T-cell (primary cell): Measurements from ENCODE around the gene PPARGC1A. TPM values are rescaled to one million over a fixed set of nuclear protein-coding genes. Genes with fewer than 3 reads are reported as not detected.

Experiments used
- ATAC-seq, 4 experiments: fragments of 200-7000 bp in 3 of 4; fragments of 150-1000 bp in 1 of 4; cut with Tn5 transposase; replicated peaks in 1 of 4; 1 replicate in 3 of 4; 2 replicates in 1 of 4; pipeline ENCODE4 v1.10.0; 2021; ENCODE audit warnings: moderate library complexity in 3 of 4, mild to moderate bottlenecking in 2 of 4, moderate number of reproducible peaks in 1 of 4
- CTCF ChIA-PET, 2 donors: fragments of 300-600 bp; sonication (Branson Sonifier 250); formaldehyde crosslinking; loops; one replicate each; lab custom pipeline; 2022; ENCODE audit warnings: antibody characterized with exemption in 2 of 2; lab: Charles Lee
- POLR2A ChIA-PET, 2 donors: fragments of 300-600 bp; sonication (Branson Sonifier 250); formaldehyde crosslinking; loops; one replicate each; lab custom pipeline; 2022; ENCODE audit warnings: antibody characterized with exemption in 2 of 2; lab: Charles Lee
- DNase-seq, 35 experiments: peaks; one replicate each; pipeline versions ENCODE4 v3.0.0 to v3.0.0-alpha.2; 2013 to 2023
- H3K27ac ChIP-seq: one replicate; pipeline ENCODE4 v1.5.1; 2013; ENCODE audit warnings: low read length
- H3K27me3 ChIP-seq, 2 experiments: replicated peaks in 1 of 2; 1 replicate in 1 of 2; 2 replicates in 1 of 2; pipeline versions ENCODE4 v1.6.1 to v1.7.0; 2013; ENCODE audit warnings: low read length in 1 of 2, mixed read lengths in 1 of 2; ENCODE audit not compliant: control insufficient read depth in 2 of 2, insufficient read depth in 2 of 2; ENCODE audit errors: extremely low read depth in 1 of 2
- H3K36me3 ChIP-seq, 2 donors: 1 replicate in 1 of 2; 2 replicates in 1 of 2; pipeline versions ENCODE4 v1.6.1 to v1.7.0; 2013; ENCODE audit warnings: low read length in 1 of 2; ENCODE audit not compliant: control insufficient read depth in 2 of 2, insufficient read depth in 1 of 2; ENCODE audit errors: extremely low read depth in 1 of 2
- H3K4me1 ChIP-seq, 2 experiments: 1 replicate in 1 of 2; 2 replicates in 1 of 2; pipeline versions ENCODE4 v1.6.1 to v1.7.0; 2013; ENCODE audit warnings: low read length in 2 of 2, mixed read lengths in 1 of 2; ENCODE audit not compliant: insufficient read depth in 2 of 2, control insufficient read depth in 1 of 2; ENCODE audit errors: extremely low read depth in 1 of 2
- H3K4me3 ChIP-seq, 2 donors: 1 replicate in 1 of 2; 2 replicates in 1 of 2; pipeline versions ENCODE4 v1.5.1 to v1.7.0; 2013; ENCODE audit warnings: mild to moderate bottlenecking in 2 of 2, low read length in 1 of 2, moderate library complexity in 1 of 2; ENCODE audit not compliant: control insufficient read depth in 1 of 2; ENCODE audit errors: extremely low read depth in 1 of 2
- H3K9me3 ChIP-seq: 2 replicates; pipeline ENCODE4 v1.7.0; 2013
- H3K27ac Mint-ChIP-seq, 2 donors: one replicate each; pipeline ENCODE4 v1.8.0; 2020 to 2021; ENCODE audit warnings: mild to moderate bottlenecking in 2 of 2, mixed read lengths in 2 of 2
- H3K27me3 Mint-ChIP-seq, 2 donors: one replicate each; pipeline ENCODE4 v1.8.0; 2021 to 2022; ENCODE audit warnings: mixed read lengths in 2 of 2
- H3K36me3 Mint-ChIP-seq: one replicate; pipeline ENCODE4 v1.8.0; 2021; ENCODE audit warnings: mixed read lengths
- H3K4me1 Mint-ChIP-seq, 3 donors: one replicate each; pipeline ENCODE4 v1.8.0; 2020 to 2022; ENCODE audit warnings: mixed read lengths in 3 of 3, mild to moderate bottlenecking in 1 of 3
- H3K4me3 Mint-ChIP-seq, 3 donors: one replicate each; pipeline ENCODE4 v1.8.0; 2020 to 2022; ENCODE audit warnings: mild to moderate bottlenecking in 3 of 3, mixed read lengths in 3 of 3, moderate library complexity in 3 of 3
- H3K9me3 Mint-ChIP-seq, 3 donors: one replicate each; pipeline ENCODE4 v1.8.0; 2020 to 2022; ENCODE audit warnings: mixed read lengths in 3 of 3
- WGBS: methylation state at CpG from one replicate; pipeline ENCODE4 v1.1.5; 2013; ENCODE audit warnings: missing lambda C conversion rate; ENCODE audit not compliant: insufficient coverage; 5-methylcytosine and 5-hydroxymethylcytosine counted together
- total RNA-seq, 35 experiments: library from RNA in 6 of 35; stranded (reverse) in 6 of 35; fragments of 120-200 nt in 1 of 35; gene quantifications; one replicate each; pipeline versions ENCODE4 v1.2.1 to v1.2.4 and lab custom pipeline; 2013 to 2026

Gene PPARGC1A
- total RNA-seq, 5 donors from 2014 or later (not counting 1 experiment from before 2014, with no cell fraction given) = not detected

DNA sequence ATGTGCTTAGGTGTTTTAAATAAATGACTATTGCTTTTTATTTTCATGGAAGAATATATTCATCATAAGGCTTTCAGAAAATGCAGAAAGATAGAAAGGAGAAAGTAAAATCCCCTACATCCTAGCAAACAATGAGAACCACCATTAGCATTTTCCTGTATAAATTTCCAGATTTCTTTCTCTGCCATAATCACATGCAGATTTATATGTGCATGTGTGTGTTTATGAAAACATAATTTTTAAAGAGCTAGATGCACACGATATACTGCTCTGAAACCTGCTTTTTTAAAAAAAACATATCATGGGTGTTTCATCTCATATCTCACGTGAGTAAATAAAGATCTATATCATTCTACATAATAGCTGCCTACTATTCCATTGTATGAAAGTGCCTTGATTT lies 26.4 kb upstream of the PPARGC1A start:
- ATAC-seq (no peak), DNase-seq (no peak)
- Histone ChIP-seq H3K27ac (no peak overlapping the region), H3K4me1 (no peaks in the 10 kb centered on the region), H3K9me3 (no peaks in the 10 kb centered on the region), H3K27me3 (no peaks in the 10 kb centered on the region), H3K36me3 (no peaks in the 10 kb centered on the region), H3K4me3 (no peak overlapping the region)
- H3K27me3 Mint-ChIP-seq = no peaks in the 10 kb centered on the region
- no peaks in the 10 kb centered on the region for H3K4me1 Mint-ChIP-seq
- no peak overlapping the region for H3K4me3 Mint-ChIP-seq
- ChIA-PET CTCF (no interaction called here), POLR2A (no interaction called here)
- no peaks in the 10 kb centered on the region for H3K36me3 Mint-ChIP-seq
- WGBS = no CpG with 5 or more reads among the region's 2 CpGs
- no peaks in the 10 kb centered on the region for H3K9me3 Mint-ChIP-seq
- no peak overlapping the region for H3K27ac Mint-ChIP-seq

DNA sequence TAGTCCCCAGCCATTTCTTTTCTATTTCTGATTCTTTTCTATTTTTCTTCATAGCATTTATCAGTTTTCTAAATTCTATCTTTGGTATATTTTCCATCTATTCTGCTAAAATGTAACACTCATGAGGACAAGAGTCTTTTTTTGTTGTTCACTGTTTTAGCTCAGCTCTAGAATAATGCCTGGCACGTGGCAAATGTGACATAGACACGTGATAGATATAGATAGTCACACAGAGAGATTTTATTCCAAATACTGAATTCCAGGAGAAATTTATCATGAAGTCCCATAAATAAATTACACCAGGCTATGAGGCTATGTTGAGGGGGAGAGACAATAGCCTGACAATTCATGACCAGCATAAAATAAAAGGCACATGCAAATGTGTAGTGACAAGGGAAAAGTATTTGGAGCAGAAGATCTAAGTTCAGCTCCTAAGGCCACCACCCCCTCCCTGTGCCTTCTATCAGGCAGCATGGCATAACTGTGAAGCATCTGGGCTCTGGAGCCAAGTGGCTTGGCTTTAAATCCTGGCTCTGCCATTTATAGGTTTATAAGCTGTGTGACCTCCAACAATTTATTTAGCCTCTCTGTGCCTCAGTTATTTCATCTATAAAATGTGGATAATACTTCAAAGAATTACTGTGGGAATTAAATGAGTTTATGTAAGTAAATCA lies 25.7 kb upstream of the PPARGC1A start:
- ChIA-PET POLR2A (no interaction called here), CTCF (no interaction called here)
- no peak for DNase-seq
- Mint-ChIP-seq H3K9me3 (no peaks in the 10 kb centered on the region), H3K4me3 (no peak overlapping the region), H3K27me3 (no peaks in the 10 kb centered on the region), H3K27ac (no peak overlapping the region), H3K4me1 (no peaks in the 10 kb centered on the region), H3K36me3 (no peaks in the 10 kb centered on the region)
- Histone ChIP-seq H3K4me3 (no peak overlapping the region), H3K27me3 (no peaks in the 10 kb centered on the region), H3K36me3 (no peaks in the 10 kb centered on the region), H3K9me3 (no peaks in the 10 kb centered on the region), H3K4me1 (no peaks in the 10 kb centered on the region), H3K27ac (no peak overlapping the region)
- WGBS = no CpG with 5 or more reads among the region's 2 CpGs
- no peak for ATAC-seq

DNA sequence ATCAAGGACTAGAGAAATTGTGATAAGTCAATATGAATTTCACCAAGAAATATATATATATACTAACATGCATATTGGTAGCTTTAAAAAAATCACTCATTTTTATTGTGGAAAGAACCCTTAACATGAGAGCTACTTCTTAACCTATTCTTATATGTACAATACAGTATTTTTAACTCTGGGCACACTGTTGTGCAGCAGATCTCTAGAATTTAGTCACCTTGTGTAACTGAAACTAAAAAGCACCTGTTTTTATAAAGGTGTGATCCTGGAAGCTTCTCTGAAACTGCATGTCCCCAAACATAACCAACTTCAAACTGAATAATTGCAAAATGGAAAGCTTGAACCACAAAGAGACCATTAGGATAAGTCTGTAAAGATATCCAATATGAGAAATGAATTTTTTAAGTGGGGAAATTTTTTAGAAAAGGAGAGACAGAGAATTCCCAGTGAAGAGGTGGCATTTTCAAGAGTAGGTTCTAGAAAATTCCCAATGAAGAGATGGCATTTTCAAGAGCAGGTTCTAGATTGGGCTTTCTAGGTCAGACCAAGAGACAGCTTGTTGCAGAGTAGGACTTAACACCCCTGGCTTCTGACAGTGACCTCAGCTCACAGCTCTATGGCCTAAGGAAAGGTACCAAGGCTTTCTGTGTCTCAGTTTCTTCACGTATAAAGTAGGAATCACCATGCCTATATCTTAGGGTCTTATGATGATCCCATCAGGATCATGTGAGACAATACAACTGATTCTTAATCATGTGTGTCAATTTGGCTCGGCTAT lies 22.0 kb upstream of the PPARGC1A start:
- no peak for DNase-seq
- H3K4me3 Mint-ChIP-seq = no peak overlapping the region
- Histone ChIP-seq H3K4me1 (no peaks in the 10 kb centered on the region), H3K4me3 (no peak overlapping the region), H3K27me3 (no peaks in the 10 kb centered on the region), H3K36me3 (no peaks in the 10 kb centered on the region), H3K27ac (no peak overlapping the region), H3K9me3 (no peaks in the 10 kb centered on the region)
- no peak overlapping the region for H3K27ac Mint-ChIP-seq
- no peaks in the 10 kb centered on the region for H3K27me3 Mint-ChIP-seq
- POLR2A ChIA-PET = interaction anchor here in 1 of 2 donors (0.7 kb wide), 1 partner anchor 234 kb away, joined by 3 read pairs; no protein-coding TSS in a partner anchor
- peaks cover 0 to 3% (median 0%) of the 10 kb centered on the region in 3 donors for H3K9me3 Mint-ChIP-seq
- WGBS = 92% methylated on average over 1 of the region's 2 CpGs
- H3K4me1 Mint-ChIP-seq = no peaks in the 10 kb centered on the region
- ATAC-seq = no peak
- H3K36me3 Mint-ChIP-seq = no peaks in the 10 kb centered on the region
- CTCF ChIA-PET = no interaction called here

DNA sequence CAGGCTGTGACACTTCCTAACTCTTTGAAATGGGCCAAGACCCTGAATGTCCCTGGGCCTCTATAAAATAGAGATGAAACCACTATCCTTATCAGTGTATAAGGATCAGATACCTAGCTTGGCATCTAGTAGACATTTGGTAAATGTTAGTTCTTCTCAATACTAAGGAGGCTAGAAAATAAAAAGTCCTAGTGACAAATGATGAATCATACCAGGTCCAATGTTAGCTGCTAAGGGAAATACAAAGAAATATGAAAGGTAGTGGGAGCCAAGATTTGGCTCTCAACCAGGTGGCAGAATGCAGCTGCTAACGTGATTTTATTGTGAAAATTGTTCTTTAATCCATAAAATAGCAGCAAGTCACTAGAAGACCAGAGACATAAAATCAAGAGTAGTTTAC lies 19.8 kb upstream of the PPARGC1A start:
- POLR2A ChIA-PET = no interaction called here
- H3K27me3 ChIP-seq = no peaks in the 10 kb centered on the region

DNA sequence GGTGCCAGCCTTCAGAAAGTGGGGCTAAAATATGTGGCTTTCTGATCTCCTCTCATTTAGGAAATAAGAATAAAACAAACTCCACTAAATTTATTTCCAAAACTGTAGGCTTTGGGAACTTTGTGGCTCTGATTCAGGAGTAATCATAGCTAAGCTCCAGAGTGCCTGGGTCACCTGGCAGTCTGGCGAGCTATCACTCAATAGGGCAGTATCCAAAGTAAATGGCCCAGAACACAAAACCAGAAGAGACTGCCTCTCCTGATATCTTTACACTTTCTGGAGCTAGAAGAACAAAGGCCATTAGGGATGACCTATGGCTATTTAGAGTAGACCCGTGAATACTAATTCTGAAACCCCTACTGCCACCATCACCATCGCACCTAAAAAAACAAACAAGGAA lies 17.0 kb upstream of the PPARGC1A start:
- H3K36me3 Mint-ChIP-seq = no peaks in the 10 kb centered on the region
- DNase-seq (no peak), ATAC-seq (no peak)
- H3K36me3 ChIP-seq = no peaks in the 10 kb centered on the region
- H3K4me1 Mint-ChIP-seq = no peaks in the 10 kb centered on the region
- peaks cover 0 to 5% (median 0%) of the 10 kb centered on the region in 3 donors for H3K9me3 Mint-ChIP-seq
- H3K4me3 Mint-ChIP-seq = no peak overlapping the region
- ChIA-PET POLR2A (no interaction called here), CTCF (no interaction called here)
- WGBS = 20% methylated on average over 1 of the region's 3 CpGs
- no peaks in the 10 kb centered on the region for H3K9me3 ChIP-seq
- no peak overlapping the region for H3K27ac ChIP-seq
- no peaks in the 10 kb centered on the region for H3K27me3 Mint-ChIP-seq
- no peak overlapping the region for H3K27ac Mint-ChIP-seq
- no peaks in the 10 kb centered on the region for H3K4me1 ChIP-seq
- H3K27me3 ChIP-seq = no peaks in the 10 kb centered on the region
- H3K4me3 ChIP-seq = no peak overlapping the region

More for the DNA sequence above, 19.8 kb upstream of the PPARGC1A start:
- no peak overlapping the region for H3K27ac ChIP-seq
- CTCF ChIA-PET = no interaction called here
- H3K36me3 ChIP-seq = no peaks in the 10 kb centered on the region
- no peaks in the 10 kb centered on the region for H3K9me3 ChIP-seq
- no peaks in the 10 kb centered on the region for H3K4me1 ChIP-seq
- Mint-ChIP-seq H3K27me3 (no peaks in the 10 kb centered on the region), H3K36me3 (no peaks in the 10 kb centered on the region), H3K9me3 (peaks cover 0 to 5% (median 0%) of the 10 kb centered on the region in 3 donors), H3K4me1 (no peaks in the 10 kb centered on the region), H3K4me3 (no peak overlapping the region), H3K27ac (no peak overlapping the region)
- ATAC-seq (no peak), DNase-seq (no peak)
- H3K4me3 ChIP-seq = no peak overlapping the region
- no CpG with 5 or more reads among the region's 1 CpG for WGBS

DNA sequence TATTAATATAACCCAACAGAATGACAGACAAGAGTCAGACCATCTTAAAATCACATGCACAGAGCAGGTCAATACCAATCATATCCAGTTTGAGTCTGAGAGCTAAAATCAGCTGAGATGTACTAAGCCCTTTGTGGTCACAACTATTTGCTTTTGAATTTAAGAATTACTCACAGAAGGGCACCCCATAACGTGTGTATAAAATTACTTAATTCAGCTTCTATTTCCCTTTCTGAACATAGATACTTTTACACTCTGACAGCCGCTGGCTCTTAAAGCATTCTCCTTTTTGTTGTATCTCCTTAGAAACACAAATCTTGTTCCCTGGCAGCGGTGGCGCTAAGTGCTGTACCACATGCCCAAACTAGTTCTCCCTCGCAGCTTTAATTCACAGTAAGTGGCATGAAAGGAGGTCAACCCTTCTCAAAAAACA lies 14.8 kb upstream of the PPARGC1A start:
- H3K36me3 ChIP-seq = no peaks in the 10 kb centered on the region
- no peaks in the 10 kb centered on the region for H3K4me1 ChIP-seq
- DNase-seq (no peak), ATAC-seq (no peak)
- no peak overlapping the region for H3K27ac ChIP-seq
- Mint-ChIP-seq H3K9me3 (peaks cover 0 to 5% (median 0%) of the 10 kb centered on the region in 3 donors), H3K27me3 (no peaks in the 10 kb centered on the region), H3K4me3 (no peak overlapping the region), H3K36me3 (no peaks in the 10 kb centered on the region), H3K27ac (no peak overlapping the region), H3K4me1 (no peaks in the 10 kb centered on the region)
- CTCF ChIA-PET = no interaction called here
- H3K9me3 ChIP-seq = no peaks in the 10 kb centered on the region
- H3K4me3 ChIP-seq = no peak overlapping the region
- 80% methylated on average over 2 of the region's 5 CpGs for WGBS
- POLR2A ChIA-PET = no interaction called here
- H3K27me3 ChIP-seq = no peaks in the 10 kb centered on the region
